Thyroid gland (tissue), 4 donors: ENCODE measurements around the gene ATP5ME. TPM values are rescaled to one million over a fixed set of nuclear protein-coding genes. Genes with fewer than 3 reads are reported as not detected.

Source experiments
- DNase-seq, 2 donors: peaks; one replicate each; pipeline ENCODE4 v3.0.0-alpha.2; 2019
- H3K27ac ChIP-seq, 3 donors: fragments of 200-600 bp; sonication (generic); 1 replicate in 2 of 3; 2 replicates in 1 of 3; pipeline ENCODE4 v1.5.1; 2016 to 2019; ENCODE audit warnings: mild to moderate bottlenecking in 1 of 3, moderate library complexity in 1 of 3
- H3K27me3 ChIP-seq: fragments of 200-600 bp; sonication (generic); one replicate; pipeline ENCODE4 v1.5.1; 2019
- H3K36me3 ChIP-seq, 2 donors: fragments of 200-600 bp; sonication (generic); one replicate each; pipeline ENCODE4 v1.5.1; 2016 to 2019
- H3K4me1 ChIP-seq, 2 donors: fragments of 200-600 bp; sonication (generic); one replicate each; pipeline ENCODE4 v1.5.1; 2017 to 2019
- H3K4me3 ChIP-seq, 3 donors: fragments of 200-600 bp; sonication (generic); replicated peaks in 1 of 3; 1 replicate in 2 of 3; 2 replicates in 1 of 3; pipeline ENCODE4 v1.5.1; 2016; ENCODE audit warnings: mild to moderate bottlenecking in 1 of 3
- H3K9me3 ChIP-seq: fragments of 200-600 bp; sonication (generic); one replicate; pipeline ENCODE4 v1.5.1; 2017
- POLR2A ChIP-seq, 2 donors: fragments of 450-650 bp; IDR thresholded peaks; one replicate each; pipeline ENCODE4 v1.6.1; 2017; ENCODE audit warnings: antibody characterized with exemption in 2 of 2, mild to moderate bottlenecking in 2 of 2, moderate library complexity in 1 of 2
- WGBS, 2 donors: methylation state at CpG; one replicate each; pipeline ENCODE4 v1.1.5; 2017; 5-methylcytosine and 5-hydroxymethylcytosine counted together
- intact Hi-C: fragments of 100-400 bp; cut with DNase I; formaldehyde crosslinking; loops from one replicate; pipeline ENCODE4 v1.15.1; 2023
- total RNA-seq, 4 donors: library from RNA; depleted of rRNA; stranded (reverse); fragments of >200 nt; gene quantifications; one replicate each; pipeline ENCODE4 v1.2.3, GENCODE V29; 2016
- TF ChIP-seq, protein P1 (sequence below), 6 experiments: fragments of 200-600 bp in 3 of 6; fragments of 450-650 bp in 3 of 6; sonication (generic) in 3 of 6; IDR thresholded peaks; one replicate each; pipeline ENCODE4 v1.5.1; 2016 to 2019; ENCODE audit warnings: antibody characterized with exemption in 6 of 6, mild to moderate bottlenecking in 2 of 6, inconsistent platforms in 1 of 6, moderate library complexity in 1 of 6

The ATP5ME gene
- total RNA-seq, 4 donors from 2014 or later: 82.2 to 144 (median 106) TPM

GRCh38 chr4:688854-689681 is 15.0 kb upstream of the ATP5ME start, which contains the start of gene SLC49A3:
TSS of gene SLC49A3 (minus strand) at chr4:689151. CDS start at chr4:689127, 24 bp downstream.
- intact Hi-C loops: no loop called here
- TF ChIP-seq POLR2A (IDR thresholded peaks at IDR 0.05): no peak
- TF ChIP-seq, protein P1, sequence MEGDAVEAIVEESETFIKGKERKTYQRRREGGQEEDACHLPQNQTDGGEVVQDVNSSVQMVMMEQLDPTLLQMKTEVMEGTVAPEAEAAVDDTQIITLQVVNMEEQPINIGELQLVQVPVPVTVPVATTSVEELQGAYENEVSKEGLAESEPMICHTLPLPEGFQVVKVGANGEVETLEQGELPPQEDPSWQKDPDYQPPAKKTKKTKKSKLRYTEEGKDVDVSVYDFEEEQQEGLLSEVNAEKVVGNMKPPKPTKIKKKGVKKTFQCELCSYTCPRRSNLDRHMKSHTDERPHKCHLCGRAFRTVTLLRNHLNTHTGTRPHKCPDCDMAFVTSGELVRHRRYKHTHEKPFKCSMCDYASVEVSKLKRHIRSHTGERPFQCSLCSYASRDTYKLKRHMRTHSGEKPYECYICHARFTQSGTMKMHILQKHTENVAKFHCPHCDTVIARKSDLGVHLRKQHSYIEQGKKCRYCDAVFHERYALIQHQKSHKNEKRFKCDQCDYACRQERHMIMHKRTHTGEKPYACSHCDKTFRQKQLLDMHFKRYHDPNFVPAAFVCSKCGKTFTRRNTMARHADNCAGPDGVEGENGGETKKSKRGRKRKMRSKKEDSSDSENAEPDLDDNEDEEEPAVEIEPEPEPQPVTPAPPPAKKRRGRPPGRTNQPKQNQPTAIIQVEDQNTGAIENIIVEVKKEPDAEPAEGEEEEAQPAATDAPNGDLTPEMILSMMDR (IDR thresholded peaks at IDR 0.05): no peak
- 14 to 22% methylated on average over 14 to 17 of the region's 59 CpGs for WGBS, 2 donors
- Histone ChIP-seq H3K4me1 (peaks cover 20 to 34% of the 10 kb centered on the region in 2 donors), H3K4me3 (peak within 1 kb of the TSS; percentile 18 to 48 (median 31)), H3K27ac (peak within 1 kb of the TSS; percentile 55 to 84 (median 81)), H3K9me3 (no peaks in the 10 kb centered on the region), H3K36me3 (no peaks in the 10 kb centered on the region), H3K27me3 (no peaks in the 10 kb centered on the region)
- peak; percentile 32 to 41 for DNase-seq

DNA sequence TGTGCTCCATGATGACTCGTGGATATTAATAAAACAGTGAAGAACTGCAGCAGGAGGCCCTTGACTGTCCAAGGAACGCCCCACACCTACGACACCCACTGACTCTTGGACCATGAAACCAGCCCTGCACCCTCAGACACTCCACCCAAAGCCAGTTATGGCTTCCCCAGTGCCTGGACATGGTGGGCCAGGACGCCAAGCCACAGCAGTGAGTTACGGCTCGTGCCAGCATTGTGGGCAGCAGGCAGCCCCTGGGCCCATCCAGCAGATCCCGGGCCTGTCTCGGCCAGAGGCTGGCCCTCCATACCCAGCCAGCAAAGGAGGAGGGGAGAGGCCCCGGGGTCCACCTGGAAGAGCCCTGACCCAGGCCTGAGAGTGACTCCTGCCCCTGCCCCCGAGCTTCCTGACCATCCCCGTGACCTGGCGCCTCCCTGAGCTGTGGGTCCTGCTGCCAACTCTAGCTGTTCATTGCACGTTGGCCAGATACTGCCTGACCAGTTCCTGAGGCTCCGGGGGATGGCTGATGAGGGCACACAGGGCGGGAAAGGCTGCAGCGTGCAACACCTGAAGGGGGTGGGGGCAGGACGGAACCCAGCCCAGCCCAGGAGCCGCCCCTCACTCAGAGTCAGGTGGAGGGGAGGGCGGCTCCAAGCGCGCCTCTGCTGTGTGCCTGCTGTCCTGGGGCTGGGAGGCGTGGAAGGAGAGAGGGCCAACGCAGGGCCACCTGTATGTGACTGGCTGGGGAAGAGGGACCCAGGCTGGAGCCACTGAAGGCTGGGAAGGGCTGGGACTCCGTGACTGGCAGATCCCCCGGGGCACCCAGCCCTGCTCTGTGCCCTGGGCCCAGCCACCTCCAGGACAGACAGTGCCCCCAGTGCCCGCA is 14.1 kb upstream of the ATP5ME start:
- Histone ChIP-seq H3K27ac (peak overlapping the region; percentile 55 to 84 (median 81)), H3K4me1 (peaks cover 24 to 43% of the 10 kb centered on the region in 2 donors)

DNA sequence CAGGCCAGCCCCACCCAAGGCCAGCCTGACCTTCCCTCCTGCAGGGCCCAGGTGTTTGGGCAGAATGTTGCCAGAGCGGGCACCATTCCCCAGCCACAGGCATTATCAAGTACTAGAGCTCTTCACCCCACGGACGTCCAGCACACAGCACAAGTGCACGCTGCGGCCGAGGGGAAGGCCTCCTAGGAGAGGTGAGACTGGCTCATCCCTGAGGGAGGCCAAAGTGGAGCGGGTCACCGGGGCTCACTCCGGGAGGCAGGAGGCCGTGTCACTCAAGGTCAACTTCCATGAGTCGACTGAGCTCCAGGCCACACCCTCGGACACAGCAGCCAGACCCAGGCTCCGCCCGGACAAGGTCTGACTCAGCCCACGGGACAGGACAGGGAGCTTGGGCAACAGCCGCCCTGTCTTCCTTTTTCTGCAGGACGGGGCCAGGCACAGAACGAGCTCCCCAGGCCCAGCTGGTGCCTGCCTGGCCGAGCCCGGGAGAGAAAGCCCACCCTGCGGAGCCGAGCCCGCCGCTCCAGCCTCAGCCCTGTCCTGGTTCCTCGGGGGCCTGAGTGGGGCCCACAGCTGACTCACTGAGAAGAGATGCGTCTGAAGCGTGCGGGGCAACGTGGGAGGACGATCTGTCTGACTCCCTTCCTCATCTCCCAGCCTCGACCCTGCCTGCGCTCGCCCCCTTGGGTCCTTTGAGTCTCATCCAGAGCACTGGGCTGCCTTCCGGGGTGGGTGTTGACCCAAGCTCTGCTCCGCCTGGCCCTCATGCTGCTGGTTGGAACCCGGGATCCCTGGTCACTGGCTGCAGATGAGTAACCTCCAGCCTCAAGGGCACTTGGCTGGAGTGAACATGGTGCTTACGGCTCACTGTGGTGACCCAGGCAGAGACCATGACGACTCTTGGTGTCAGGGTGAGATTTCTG is 13.2 kb upstream of the ATP5ME start:
- intact Hi-C loops: no loop called here
- peak overlapping the region; percentile 10 to 84 (median 81) for H3K27ac ChIP-seq
- H3K27me3 ChIP-seq: no peaks in the 10 kb centered on the region
- peak; percentile 56 to 59 for DNase-seq
- peaks cover 24 to 43% of the 10 kb centered on the region in 2 donors for H3K4me1 ChIP-seq
- peak in 1 of 2 donors; percentile 25 for TF ChIP-seq POLR2A (IDR thresholded peaks at IDR 0.05)
- TF ChIP-seq, protein P1 (IDR thresholded peaks at IDR 0.05): no peak
- WGBS, 2 donors: 77% methylated on average over 15 to 30 of the region's 38 CpGs
- H3K4me3 ChIP-seq: no peak overlapping the region
- no peaks in the 10 kb centered on the region for H3K9me3 ChIP-seq
- no peaks in the 10 kb centered on the region for H3K36me3 ChIP-seq

More for the DNA sequence above, 14.1 kb upstream of the ATP5ME start:
- TF ChIP-seq, protein P1 (IDR thresholded peaks at IDR 0.05): no peak
- peak in 1 of 2 donors; percentile 33 for TF ChIP-seq POLR2A (IDR thresholded peaks at IDR 0.05)
- intact Hi-C loops: no loop called here
- Histone ChIP-seq H3K4me3 (peak overlapping the region in 2 of 3 donors; percentile 31 to 48), H3K9me3 (no peaks in the 10 kb centered on the region), H3K27me3 (no peaks in the 10 kb centered on the region), H3K36me3 (no peaks in the 10 kb centered on the region)
- 46 to 76% methylated on average over 11 of the region's 26 CpGs for WGBS, 2 donors
- DNase-seq: peak; percentile 58 to 66

DNA sequence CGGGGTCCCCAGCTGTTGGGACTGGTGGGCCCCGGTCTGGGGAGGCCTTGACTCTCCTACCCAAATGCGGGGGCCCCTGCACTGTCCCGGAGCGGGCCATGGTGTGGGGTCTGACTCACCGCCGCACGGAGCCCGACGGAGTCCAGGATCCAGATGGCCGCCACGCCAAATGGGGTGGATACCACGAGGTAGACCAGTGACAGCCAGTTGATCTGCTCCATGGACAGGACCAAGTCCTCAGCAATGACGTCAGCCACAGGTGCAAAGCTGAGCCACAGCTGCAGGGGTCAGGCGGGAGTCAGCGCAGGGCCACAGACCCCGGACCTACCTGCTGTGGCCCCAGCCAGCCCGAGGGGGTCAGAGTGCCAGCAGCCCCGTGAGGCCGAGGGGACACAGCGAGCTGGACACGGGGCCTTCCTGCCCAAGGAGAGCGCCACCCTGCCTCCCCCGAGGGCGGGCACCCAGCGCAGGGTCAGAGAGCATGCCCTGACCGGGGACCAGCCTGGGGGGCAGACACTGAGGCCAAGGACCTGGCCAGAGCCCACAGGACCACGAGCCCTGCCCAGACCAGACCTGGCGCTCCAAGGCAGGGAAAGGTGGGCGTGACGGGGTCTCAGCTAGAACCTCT is 12.5 kb upstream of the ATP5ME start:
- no peak for TF ChIP-seq POLR2A (IDR thresholded peaks at IDR 0.05)
- TF ChIP-seq, protein P1 (IDR thresholded peaks at IDR 0.05): no peak
- 94 to 98% methylated on average over 9 to 10 of the region's 31 CpGs for WGBS, 2 donors
- Histone ChIP-seq H3K9me3 (no peaks in the 10 kb centered on the region), H3K4me1 (peaks cover 24 to 43% of the 10 kb centered on the region in 2 donors), H3K4me3 (no peak overlapping the region), H3K27ac (peak overlapping the region in 1 of 3 donors; percentile 81), H3K27me3 (no peaks in the 10 kb centered on the region), H3K36me3 (no peaks in the 10 kb centered on the region)
- DNase-seq: no peak
- intact Hi-C loops: no loop called here
